Esophagus (tissue), 2 donors: ENCODE results near the gene CDH13. TPM values are rescaled to one million over a fixed set of nuclear protein-coding genes. Genes with fewer than 3 reads are reported as not detected.
A peak's percentile ranks its signal among the peaks of the same experiment; 100 is the strongest.

Source experiments
- H3K27ac ChIP-seq, 2 donors: one replicate each; pipeline ENCODE4 v1.5.1; 2013; ENCODE audit warnings: low read depth in 2 of 2, mild to moderate bottlenecking in 2 of 2, inconsistent platforms in 1 of 2, low read length in 1 of 2, moderate library complexity in 1 of 2
- H3K27me3 ChIP-seq, 2 donors: one replicate each; pipeline ENCODE4 v1.6.1; 2013; ENCODE audit warnings: low read length in 2 of 2, control low read depth in 1 of 2, mild to moderate bottlenecking in 1 of 2; ENCODE audit not compliant: insufficient read depth in 2 of 2, control insufficient read depth in 1 of 2
- H3K36me3 ChIP-seq, 2 donors: one replicate each; pipeline ENCODE4 v1.6.1; 2013; ENCODE audit warnings: low read length in 1 of 2; ENCODE audit not compliant: control insufficient read depth in 2 of 2, insufficient read depth in 2 of 2
- H3K4me1 ChIP-seq, 2 donors: one replicate each; pipeline ENCODE4 v1.6.1; 2013; ENCODE audit warnings: low read length in 1 of 2; ENCODE audit not compliant: control insufficient read depth in 2 of 2, insufficient read depth in 2 of 2
- H3K4me3 ChIP-seq, 2 donors: one replicate each; pipeline ENCODE4 v1.5.1; 2013; ENCODE audit warnings: low read length in 2 of 2, mild to moderate bottlenecking in 2 of 2, low read depth in 1 of 2, moderate library complexity in 1 of 2
- H3K9me3 ChIP-seq, 2 donors: one replicate each; pipeline ENCODE4 v1.6.1; 2013; ENCODE audit warnings: mild to moderate bottlenecking in 2 of 2, low read depth in 1 of 2, low read length in 1 of 2, moderate library complexity in 1 of 2; ENCODE audit not compliant: control insufficient read depth in 2 of 2, insufficient read depth in 1 of 2
- WGBS, 2 donors: extraction: QIAGEN DNeasy Blood & Tissue Kit; methylation state at CpG; one replicate each; pipeline ENCODE4 v1.1.7; 2013; 5-methylcytosine and 5-hydroxymethylcytosine counted together
- polyA plus RNA-seq, 2 donors: library from polyadenylated mRNA; stranded (reverse); fragments of 200-250 nt; gene quantifications; one replicate each; pipeline ENCODE4 v1.2.3, GENCODE V29; 2013
- donor health status: healthy with polysubstance abuse.
- donor health status: Bipolar disorder and iron deficiency.

The CDH13 gene
- polyA plus RNA-seq, 2 donors, result 1.3 to 4.3 TPM

- H3K4me3 ChIP-seq, result no peak overlapping the region
- no peak overlapping the region for H3K27ac ChIP-seq
- no peaks in the 10 kb centered on the region for H3K27me3 ChIP-seq
- H3K9me3 ChIP-seq, result no peaks in the 10 kb centered on the region
- H3K4me1 ChIP-seq, result no peaks in the 10 kb centered on the region
- H3K36me3 ChIP-seq, result no peaks in the 10 kb centered on the region
- WGBS, 2 donors, result 85 to 88% methylated on average over 3 of the region's 3 CpGs
Measured at GRCh38 chr16:82672676-82673075, 45.9 kb downstream of the CDH13 start.

GRCh38 chr16:82675300-82675699 lies 48.5 kb downstream of the CDH13 start:
- Histone ChIP-seq H3K27me3 (no peaks in the 10 kb centered on the region), H3K4me3 (no peak overlapping the region), H3K36me3 (no peaks in the 10 kb centered on the region), H3K9me3 (no peaks in the 10 kb centered on the region), H3K27ac (no peak overlapping the region), H3K4me1 (no peaks in the 10 kb centered on the region)
- 72 to 74% methylated on average over 3 of the region's 3 CpGs for WGBS, 2 donors

- H3K4me3 ChIP-seq, result no peak overlapping the region
- no peaks in the 10 kb centered on the region for H3K36me3 ChIP-seq
- H3K27me3 ChIP-seq, result no peaks in the 10 kb centered on the region
- H3K27ac ChIP-seq, result no peak overlapping the region
- H3K9me3 ChIP-seq, result no peaks in the 10 kb centered on the region
- 60 to 66% methylated on average over 11 of the region's 11 CpGs for WGBS, 2 donors
- no peaks in the 10 kb centered on the region for H3K4me1 ChIP-seq
Measured at GRCh38 chr16:82681592-82681991, 54.8 kb downstream of the CDH13 start.

GRCh38 chr16:82682767-82683166 lies 56.0 kb downstream of the CDH13 start:
- 73 to 80% methylated on average over 4 of the region's 4 CpGs for whole genome bisulfite sequencing, 2 donors
- H3K9me3 ChIP-seq, result no peaks in the 10 kb centered on the region
- H3K27me3 ChIP-seq, result no peaks in the 10 kb centered on the region
- no peaks in the 10 kb centered on the region for H3K36me3 ChIP-seq
- H3K4me1 ChIP-seq, result no peaks in the 10 kb centered on the region
- H3K4me3 ChIP-seq, result no peak overlapping the region
- no peak overlapping the region for H3K27ac ChIP-seq

GRCh38 chr16:82684256-82684655 lies 57.5 kb downstream of the CDH13 start:
- H3K4me1 ChIP-seq, result no peaks in the 10 kb centered on the region
- H3K9me3 ChIP-seq, result no peaks in the 10 kb centered on the region
- H3K27me3 ChIP-seq, result no peaks in the 10 kb centered on the region
- no peak overlapping the region for H3K27ac ChIP-seq
- H3K4me3 ChIP-seq, result no peak overlapping the region
- no peaks in the 10 kb centered on the region for H3K36me3 ChIP-seq
- 87 to 94% methylated on average over 2 of the region's 2 CpGs for WGBS, 2 donors

- no peaks in the 10 kb centered on the region for H3K36me3 ChIP-seq
- H3K27me3 ChIP-seq, result no peaks in the 10 kb centered on the region
- H3K9me3 ChIP-seq, result no peaks in the 10 kb centered on the region
- H3K4me3 ChIP-seq, result no peak overlapping the region
- 78 to 90% methylated on average over 4 of the region's 4 CpGs for WGBS, 2 donors
- H3K27ac ChIP-seq, result no peak overlapping the region
- no peaks in the 10 kb centered on the region for H3K4me1 ChIP-seq
Measured at GRCh38 chr16:82685526-82685925, 58.8 kb downstream of the CDH13 start.

GRCh38 chr16:82694239-82694874 lies 67.6 kb downstream of the CDH13 start:
- H3K4me1 ChIP-seq, result peaks cover 0 to 4% of the 10 kb centered on the region in 2 donors
- no peak overlapping the region for H3K4me3 ChIP-seq
- H3K36me3 ChIP-seq, result no peaks in the 10 kb centered on the region
- H3K27me3 ChIP-seq, result no peaks in the 10 kb centered on the region
- no peak overlapping the region for H3K27ac ChIP-seq
- no peaks in the 10 kb centered on the region for H3K9me3 ChIP-seq

GRCh38 chr16:82695806-82696205 lies 69.0 kb downstream of the CDH13 start:
- Histone ChIP-seq H3K36me3 (no peaks in the 10 kb centered on the region), H3K4me3 (no peak overlapping the region), H3K4me1 (peaks cover 0 to 4% of the 10 kb centered on the region in 2 donors), H3K9me3 (no peaks in the 10 kb centered on the region), H3K27me3 (no peaks in the 10 kb centered on the region), H3K27ac (no peak overlapping the region)
- 42 to 47% methylated on average over 1 of the region's 1 CpG for WGBS, 2 donors

GRCh38 chr16:82699260-82699659 lies 72.5 kb downstream of the CDH13 start:
- Histone ChIP-seq H3K4me3 (no peak overlapping the region), H3K9me3 (no peaks in the 10 kb centered on the region), H3K4me1 (peaks cover 0 to 4% of the 10 kb centered on the region in 2 donors), H3K36me3 (no peaks in the 10 kb centered on the region), H3K27me3 (no peaks in the 10 kb centered on the region), H3K27ac (peak overlapping the region in 1 of 2 donors; percentile 24)
- 64 to 77% methylated on average over 3 of the region's 3 CpGs for WGBS, 2 donors

GRCh38 chr16:82699711-82700495 lies 73.1 kb downstream of the CDH13 start:
- Histone ChIP-seq H3K27ac (no peak overlapping the region), H3K4me3 (no peak overlapping the region), H3K27me3 (no peaks in the 10 kb centered on the region), H3K36me3 (no peaks in the 10 kb centered on the region), H3K9me3 (no peaks in the 10 kb centered on the region), H3K4me1 (peaks cover 0 to 4% of the 10 kb centered on the region in 2 donors)
- 50 to 59% methylated on average over 9 of the region's 9 CpGs for WGBS, 2 donors
